ENCODE measurements around the gene TEAD4.

GRCh38 chr12:2940564-2940963, 18.6 kb upstream of the TEAD4 start:
- TF ChIP-seq CTCF (conservative IDR thresholded peaks at IDR 0.05 in 1 of 2, IDR thresholded peaks at IDR 0.05 in 1 of 2; ENCODE audit: extremely low read depth in 1 of 2, insufficient read depth in 1 of 2, low read depth in 1 of 2, low read length in 2 of 2) (no peak), EZH2 (IDR thresholded peaks at IDR 0.05; ENCODE audit: borderline replicate concordance, low read length) (no peak)

All from mammary epithelial cell (primary cell).